Activated CD8-positive, alpha-beta T cell treated with anti-CD3 and anti-CD28 coated beads, Interleukin-2, amount 10 ng/mL, durations not matched to agents 7 days and 5 days (primary cell): Measurements from ENCODE around the gene COL15A1. TPM values are rescaled to one million over a fixed set of nuclear protein-coding genes. Genes with fewer than 3 reads are reported as not detected.

ENCODE experiments used
- ATAC-seq: fragments of 150-1000 bp; cut with Tn5 transposase; one replicate; pipeline ENCODE4 v1.10.0; 2021; ENCODE audit warnings: moderate library complexity
- CTCF ChIA-PET: fragments of 350-600 bp; sonication (Branson Sonifier 250); formaldehyde crosslinking; loops from one replicate; lab custom pipeline; 2021; ENCODE audit warnings: antibody characterized with exemption; lab: Charles Lee
- POLR2A ChIA-PET: fragments of 350-600 bp; sonication (Branson Sonifier 250); formaldehyde crosslinking; loops from one replicate; lab custom pipeline; 2021; ENCODE audit warnings: antibody characterized with exemption; lab: Charles Lee
- DNase-seq: peaks from one replicate; pipeline ENCODE4 v3.0.0-alpha.2; 2020
- H3K27ac Mint-ChIP-seq: one replicate; pipeline ENCODE4 v1.8.0; 2021; ENCODE audit warnings: mild to moderate bottlenecking, mixed read lengths
- H3K27me3 Mint-ChIP-seq: one replicate; pipeline ENCODE4 v1.8.0; 2021; ENCODE audit warnings: low read depth, mixed read lengths
- H3K36me3 Mint-ChIP-seq: one replicate; pipeline ENCODE4 v1.8.0; 2021; ENCODE audit warnings: low read depth, mixed read lengths
- H3K4me1 Mint-ChIP-seq: one replicate; pipeline ENCODE4 v1.8.0; 2021; ENCODE audit warnings: low read depth, mixed read lengths
- H3K4me3 Mint-ChIP-seq: one replicate; pipeline ENCODE4 v1.8.0; 2021; ENCODE audit warnings: mild to moderate bottlenecking, mixed read lengths
- H3K9me3 Mint-ChIP-seq: one replicate; pipeline ENCODE4 v1.8.0; 2022; ENCODE audit warnings: mixed read lengths; ENCODE audit not compliant: insufficient read depth
- total RNA-seq, 2 experiments: library from RNA; stranded (reverse); gene quantifications; one replicate each; pipeline ENCODE4 v1.2.3, GENCODE V29; 2021

COL15A1 gene
- total RNA-seq, 2 experiments from 2014 or later, result 0.37 to 0.76 TPM

GRCh38 chr9:98917746-98918487, 25.8 kb upstream of the COL15A1 start:
- Mint-ChIP-seq H3K27ac (no peak overlapping the region), H3K9me3 (no peaks in the 10 kb centered on the region), H3K4me1 (no peaks in the 10 kb centered on the region), H3K27me3 (peaks cover 13% of the 10 kb centered on the region), H3K36me3 (no peaks in the 10 kb centered on the region), H3K4me3 (no peak overlapping the region)
- no peak for ATAC-seq
- DNase-seq, result no peak
- CTCF ChIA-PET, result interaction anchor here (1.7 kb wide), 1 partner anchor 70 kb away, joined by 3 read pairs; no protein-coding TSS in a partner anchor
- POLR2A ChIA-PET, result no interaction called here

GRCh38 chr9:98921732-98922131, 22.0 kb upstream of the COL15A1 start:
- Mint-ChIP-seq H3K9me3 (no peaks in the 10 kb centered on the region), H3K27me3 (peaks cover 11% of the 10 kb centered on the region), H3K4me3 (no peak overlapping the region), H3K36me3 (no peaks in the 10 kb centered on the region), H3K4me1 (peaks cover 2% of the 10 kb centered on the region), H3K27ac (no peak overlapping the region)
- ChIA-PET POLR2A (no interaction called here), CTCF (no interaction called here)
- ATAC-seq, result no peak
- no peak for DNase-seq

- H3K4me3 Mint-ChIP-seq, result no peak overlapping the region
- no peak for ATAC-seq
- no peak for DNase-seq
- no peaks in the 10 kb centered on the region for H3K9me3 Mint-ChIP-seq
- H3K4me1 Mint-ChIP-seq, result peaks cover 2% of the 10 kb centered on the region
- CTCF ChIA-PET, result no interaction called here
- H3K36me3 Mint-ChIP-seq, result no peaks in the 10 kb centered on the region
- peaks cover 13% of the 10 kb centered on the region for H3K27me3 Mint-ChIP-seq
- H3K27ac Mint-ChIP-seq, result no peak overlapping the region
- POLR2A ChIA-PET, result no interaction called here
These were observed 20.8 kb upstream of the COL15A1 start for GRCh38 chr9:98922721-98923435.

GRCh38 chr9:98923451-98924123, 20.1 kb upstream of the COL15A1 start:
- peaks cover 17% of the 10 kb centered on the region for H3K27me3 Mint-ChIP-seq
- ATAC-seq (no peak), DNase-seq (no peak)
- peaks cover 2% of the 10 kb centered on the region for H3K4me1 Mint-ChIP-seq
- no peak overlapping the region for H3K4me3 Mint-ChIP-seq
- ChIA-PET CTCF (no interaction called here), POLR2A (no interaction called here)
- H3K9me3 Mint-ChIP-seq, result no peaks in the 10 kb centered on the region
- no peaks in the 10 kb centered on the region for H3K36me3 Mint-ChIP-seq
- no peak overlapping the region for H3K27ac Mint-ChIP-seq

GRCh38 chr9:98924946-98925820, 18.5 kb upstream of the COL15A1 start:
- ChIA-PET CTCF (no interaction called here), POLR2A (no interaction called here)
- peaks cover 2% of the 10 kb centered on the region for H3K4me1 Mint-ChIP-seq
- no peaks in the 10 kb centered on the region for H3K36me3 Mint-ChIP-seq
- no peak overlapping the region for H3K4me3 Mint-ChIP-seq
- H3K27ac Mint-ChIP-seq, result no peak overlapping the region
- DNase-seq (no peak), ATAC-seq (no peak)
- H3K27me3 Mint-ChIP-seq, result peaks cover 17% of the 10 kb centered on the region
- H3K9me3 Mint-ChIP-seq, result no peaks in the 10 kb centered on the region

- H3K27me3 Mint-ChIP-seq, result peaks cover 17% of the 10 kb centered on the region
- no peak overlapping the region for H3K4me3 Mint-ChIP-seq
- ATAC-seq (no peak), DNase-seq (no peak)
- peaks cover 2% of the 10 kb centered on the region for H3K4me1 Mint-ChIP-seq
- no peak overlapping the region for H3K27ac Mint-ChIP-seq
- ChIA-PET CTCF (no interaction called here), POLR2A (no interaction called here)
- no peaks in the 10 kb centered on the region for H3K36me3 Mint-ChIP-seq
- no peaks in the 10 kb centered on the region for H3K9me3 Mint-ChIP-seq
These were observed 17.8 kb upstream of the COL15A1 start for GRCh38 chr9:98925956-98926355.

- H3K4me3 Mint-ChIP-seq, result no peak overlapping the region
These were observed 16.0 kb upstream of the COL15A1 start for GRCh38 chr9:98927724-98928123.

GRCh38 chr9:98929071-98929470, 14.6 kb upstream of the COL15A1 start:
- CTCF ChIA-PET, result no interaction called here
- Mint-ChIP-seq H3K36me3 (no peaks in the 10 kb centered on the region), H3K4me3 (no peak overlapping the region), H3K9me3 (no peaks in the 10 kb centered on the region), H3K27me3 (peaks cover 19% of the 10 kb centered on the region), H3K27ac (no peak overlapping the region), H3K4me1 (no peaks in the 10 kb centered on the region)
- DNase-seq (no peak), ATAC-seq (no peak)
- POLR2A ChIA-PET, result no interaction called here

More at GRCh38 chr9:98927724-98928123, 16.0 kb upstream of the COL15A1 start:
- H3K9me3 Mint-ChIP-seq, result no peaks in the 10 kb centered on the region
- ChIA-PET CTCF (interaction anchor here (1.4 kb wide), 1 partner anchor 235 kb away, joined by 3 read pairs; no protein-coding TSS in a partner anchor), POLR2A (no interaction called here)
- ATAC-seq (no peak), DNase-seq (no peak)
- no peaks in the 10 kb centered on the region for H3K36me3 Mint-ChIP-seq
- H3K4me1 Mint-ChIP-seq, result peaks cover 2% of the 10 kb centered on the region
- no peak overlapping the region for H3K27ac Mint-ChIP-seq
- peaks cover 19% of the 10 kb centered on the region for H3K27me3 Mint-ChIP-seq

- Mint-ChIP-seq H3K36me3 (no peaks in the 10 kb centered on the region), H3K9me3 (no peaks in the 10 kb centered on the region), H3K4me1 (no peaks in the 10 kb centered on the region), H3K27me3 (peaks cover 21% of the 10 kb centered on the region), H3K27ac (no peak overlapping the region), H3K4me3 (no peak overlapping the region)
- no peak for ATAC-seq
- POLR2A ChIA-PET, result no interaction called here
- CTCF ChIA-PET, result no interaction called here
- DNase-seq, result no peak
These were observed 13.8 kb upstream of the COL15A1 start for GRCh38 chr9:98929895-98930341.

GRCh38 chr9:98930792-98931191, 12.9 kb upstream of the COL15A1 start:
- POLR2A ChIA-PET, result no interaction called here
- Mint-ChIP-seq H3K4me1 (no peaks in the 10 kb centered on the region), H3K36me3 (no peaks in the 10 kb centered on the region), H3K9me3 (no peaks in the 10 kb centered on the region), H3K4me3 (no peak overlapping the region), H3K27ac (no peak overlapping the region), H3K27me3 (peaks cover 27% of the 10 kb centered on the region)
- ATAC-seq, result no peak
- CTCF ChIA-PET, result no interaction called here
- DNase-seq, result no peak

GRCh38 chr9:98931600-98932389, 11.9 kb upstream of the COL15A1 start:
- Mint-ChIP-seq H3K9me3 (no peaks in the 10 kb centered on the region), H3K4me1 (no peaks in the 10 kb centered on the region), H3K27me3 (peaks cover 31% of the 10 kb centered on the region), H3K4me3 (no peak overlapping the region), H3K36me3 (no peaks in the 10 kb centered on the region), H3K27ac (no peak overlapping the region)
- CTCF ChIA-PET, result no interaction called here
- ATAC-seq, result no peak
- no peak for DNase-seq
- POLR2A ChIA-PET, result no interaction called here
